PFSK-1 (cell line): Measurements from ENCODE around the gene DYNLT4.

Source experiments
- SIN3A ChIP-seq: IDR thresholded peaks from 2 replicates; pipeline ENCODE4 v1.6.1; 2012; ENCODE audit warnings: mild to moderate bottlenecking, low read length, moderate library complexity, borderline replicate concordance; ENCODE audit not compliant: insufficient read depth
- TAF1 ChIP-seq: IDR thresholded peaks from 2 replicates; pipeline ENCODE4 v1.6.1; 2012; ENCODE audit warnings: low read length, control low read depth, borderline replicate concordance; ENCODE audit not compliant: insufficient read depth

- TF ChIP-seq TAF1: no peak
- no peak for TF ChIP-seq SIN3A
Measured at GRCh38 chr1:44849575-44850132, 42.5 kb upstream of the DYNLT4 start.
